Measurements from ENCODE around the gene RUNX2.

RUNX2 gene

GRCh38 chr6:45376310-45377042, 48.3 kb downstream of the RUNX2 start:
- no peak for ATAC-seq
- TF ChIP-seq ARNTL (CRISPR knock-in tag; IDR thresholded peaks at IDR 0.05; ENCODE audit: borderline replicate concordance, low read depth), result no peak

- ATAC-seq, result peak; percentile 15
- no peak for TF ChIP-seq GLIS3 (CRISPR knock-in tag; IDR thresholded peaks at IDR 0.05)
- TF ChIP-seq BACH2 (CRISPR knock-in tag; IDR thresholded peaks at IDR 0.05; ENCODE audit: borderline replicate concordance), result no peak
- no peak for TF ChIP-seq ARNTL (CRISPR knock-in tag; IDR thresholded peaks at IDR 0.05; ENCODE audit: borderline replicate concordance, low read depth)
- no peak for TF ChIP-seq OSR1 (CRISPR knock-in tag; IDR thresholded peaks at IDR 0.05)
- TF ChIP-seq ZNF70 (CRISPR knock-in tag; IDR thresholded peaks at IDR 0.05), result no peak
- TF ChIP-seq ZFP3 (CRISPR knock-in tag; IDR thresholded peaks at IDR 0.05), result no peak
- TF ChIP-seq ZC3H10 (CRISPR knock-in tag; IDR thresholded peaks at IDR 0.05), result no peak
These were observed 49.0 kb downstream of the RUNX2 start for GRCh38 chr6:45377043-45377553.

- TF ChIP-seq TOX (CRISPR knock-in tag; IDR thresholded peaks at IDR 0.05; ENCODE audit: borderline replicate concordance) (no peak), GLIS3 (CRISPR knock-in tag; IDR thresholded peaks at IDR 0.05) (0 out of 2 replicates have a peak, but pooled peaks have one; percentile 64), ZFP3 (CRISPR knock-in tag; IDR thresholded peaks at IDR 0.05) (no peak; the same call in 1 of the 2 replicates), PATZ1 (CRISPR knock-in tag; IDR thresholded peaks at IDR 0.05; ENCODE audit: borderline replicate concordance) (peak; percentile 81), POU6F1 (CRISPR knock-in tag; IDR thresholded peaks at IDR 0.05; ENCODE audit: borderline replicate concordance, low read depth) (peak; percentile 63; the same call in 1 of the 2 replicates), PPARA (CRISPR knock-in tag; IDR thresholded peaks at IDR 0.05; ENCODE audit: borderline replicate concordance) (no peak), ZNF70 (CRISPR knock-in tag; IDR thresholded peaks at IDR 0.05) (no peak), BACH2 (CRISPR knock-in tag; IDR thresholded peaks at IDR 0.05; ENCODE audit: borderline replicate concordance) (no peak), CREB5 (CRISPR knock-in tag; IDR thresholded peaks at IDR 0.05; ENCODE audit: low read depth) (no peak), OSR1 (CRISPR knock-in tag; IDR thresholded peaks at IDR 0.05) (no peak), ZNF8 (CRISPR knock-in tag; IDR thresholded peaks at IDR 0.05) (no peak), ARNTL (CRISPR knock-in tag; IDR thresholded peaks at IDR 0.05; ENCODE audit: borderline replicate concordance, low read depth) (no peak), TSHZ2 (CRISPR knock-in tag; IDR thresholded peaks at IDR 0.05) (0 out of 2 replicates have a peak, but pooled peaks have one; percentile 8), ZFP30 (CRISPR knock-in tag; IDR thresholded peaks at IDR 0.05) (no peak)
- peak; percentile 93 for ATAC-seq
These were observed 49.6 kb downstream of the RUNX2 start, which contains the start of gene SUPT3H for GRCh38 chr6:45377554-45378333. Gene SUPT3H (minus strand): TSS chr6:45377934.

- peak; percentile 52 for ATAC-seq
These were observed 50.3 kb downstream of the RUNX2 start for GRCh38 chr6:45378334-45378926.

More at GRCh38 chr6:45378334-45378926, 50.3 kb downstream of the RUNX2 start:
- TF ChIP-seq TCF4 (CRISPR knock-in tag; IDR thresholded peaks at IDR 0.05; ENCODE audit: borderline replicate concordance), result no peak
- TF ChIP-seq TSHZ2 (CRISPR knock-in tag; IDR thresholded peaks at IDR 0.05), result 0 out of 2 replicates have a peak, but pooled peaks have one; percentile 4
- peak; percentile 37; the same call in 1 of the 2 replicates for TF ChIP-seq ZFP3 (CRISPR knock-in tag; IDR thresholded peaks at IDR 0.05)
